GM21825 (cell line): ENCODE measurements around the gene DDX54.
"Not testable (repeated sequence)": the region's sequence is repeated elsewhere in the genome, so short reads cannot be mapped to it uniquely, and the experiment has no call there.

Experiments used
- ATAC-seq: cut with Tn5 transposase; IDR thresholded peaks from one replicate; pipeline ENCODE4 v1.9.1; 2021; ENCODE audit warnings: mild to moderate bottlenecking, moderate library complexity; ENCODE audit not compliant: unreplicated experiment

DDX54 gene

GRCh38 chr12:113145720-113146551 is 39.3 kb downstream of the DDX54 start:
- ATAC-seq, result no peak

- no peak for ATAC-seq
Observed at GRCh38 chr12:113144806-113145205, 40.5 kb downstream of the DDX54 start.

GRCh38 chr12:113143959-113144358 is 41.3 kb downstream of the DDX54 start:
- ATAC-seq, result no peak

- ATAC-seq, result no peak
Observed at GRCh38 chr12:113142886-113143332, 42.4 kb downstream of the DDX54 start.

- no peak for ATAC-seq
Observed at GRCh38 chr12:113142173-113142885, 42.9 kb downstream of the DDX54 start.

- ATAC-seq, result not testable (repeated sequence)
Observed at GRCh38 chr12:113141716-113142115, 43.6 kb downstream of the DDX54 start.

- ATAC-seq, result no peak
Observed at GRCh38 chr12:113140706-113141105, 44.6 kb downstream of the DDX54 start.

- no peak for ATAC-seq
Observed at GRCh38 chr12:113138826-113139225, 46.5 kb downstream of the DDX54 start.

- no peak for ATAC-seq
Observed at GRCh38 chr12:113137861-113138783, 47.2 kb downstream of the DDX54 start.

- ATAC-seq, result no peak
Observed at GRCh38 chr12:113136990-113137511, 48.2 kb downstream of the DDX54 start.

GRCh38 chr12:113136128-113136989 is 48.9 kb downstream of the DDX54 start:
- ATAC-seq, result no peak

GRCh38 chr12:113135178-113136127 is 49.8 kb downstream of the DDX54 start, which contains the start of gene RASAL1:
Gene RASAL1 (minus strand): TSS chr12:113135761. CDS start chr12:113135462, 299 bp downstream.
- no peak for ATAC-seq

GRCh38 chr12:113134521-113134951 is 50.7 kb downstream of the DDX54 start:
- no peak for ATAC-seq

GRCh38 chr12:113134071-113134470 is 51.2 kb downstream of the DDX54 start:
- no peak for ATAC-seq

- ATAC-seq, result no peak
Observed at GRCh38 chr12:113133666-113134065, 51.6 kb downstream of the DDX54 start.

GRCh38 chr12:113133036-113133435 is 52.2 kb downstream of the DDX54 start:
- no peak for ATAC-seq

- no peak for ATAC-seq
Observed at GRCh38 chr12:113131556-113131955, 53.7 kb downstream of the DDX54 start.

GRCh38 chr12:113130457-113131135 is 54.7 kb downstream of the DDX54 start:
- ATAC-seq, result no peak
